ENCODE measurements around the gene DIDO1.
A peak's percentile ranks its signal among the peaks of the same experiment; 100 is the strongest.

Gene DIDO1

GRCh38 chr20:62952373-62952967 is 26.2 kb upstream of the DIDO1 start, which contains the start of gene SLC17A9:
Gene SLC17A9, plus strand, starts transcription at chr20:62952709. Its CDS starts 122 bp downstream, at chr20:62952831.
- DNase-seq (ENCODE audit: low read depth) = no peak
- H3K4me3 ChIP-seq (ENCODE audit: control insufficient read depth, low read depth, low read length) = peak within 1 kb of the TSS; percentile 71
- TF ChIP-seq CTCF (IDR thresholded peaks at IDR 0.05; ENCODE audit: control insufficient read depth, insufficient read depth, low read depth, low read length, missing control alignments) = peak; percentile 18

- DNase-seq (ENCODE audit: low read depth) = no peak
- no peak for TF ChIP-seq CTCF (IDR thresholded peaks at IDR 0.05; ENCODE audit: control insufficient read depth, insufficient read depth, low read depth, low read length, missing control alignments)
- peak overlapping the region; percentile 71 for H3K4me3 ChIP-seq (ENCODE audit: control insufficient read depth, low read depth, low read length)
These were observed 25.6 kb upstream of the DIDO1 start for GRCh38 chr20:62951896-62952372.

GRCh38 chr20:62951143-62951895 is 25.0 kb upstream of the DIDO1 start:
- TF ChIP-seq CTCF (IDR thresholded peaks at IDR 0.05; ENCODE audit: control insufficient read depth, insufficient read depth, low read depth, low read length, missing control alignments) = no peak
- no peak for DNase-seq (ENCODE audit: low read depth)
- H3K4me3 ChIP-seq (ENCODE audit: control insufficient read depth, low read depth, low read length) = no peak overlapping the region

GRCh38 chr20:62950741-62951140 is 24.4 kb upstream of the DIDO1 start:
- H3K4me3 ChIP-seq (ENCODE audit: control insufficient read depth, low read depth, low read length) = no peak overlapping the region
- no peak for TF ChIP-seq CTCF (IDR thresholded peaks at IDR 0.05; ENCODE audit: control insufficient read depth, insufficient read depth, low read depth, low read length, missing control alignments)
- DNase-seq (ENCODE audit: low read depth) = no peak

- H3K4me3 ChIP-seq (ENCODE audit: control insufficient read depth, low read depth, low read length) = no peak overlapping the region
- no peak for DNase-seq (ENCODE audit: low read depth)
- TF ChIP-seq CTCF (IDR thresholded peaks at IDR 0.05; ENCODE audit: control insufficient read depth, insufficient read depth, low read depth, low read length, missing control alignments) = no peak
These were observed 23.7 kb upstream of the DIDO1 start for GRCh38 chr20:62949962-62950361.

- no peak for TF ChIP-seq CTCF (IDR thresholded peaks at IDR 0.05; ENCODE audit: control insufficient read depth, insufficient read depth, low read depth, low read length, missing control alignments)
- no peak overlapping the region for H3K4me3 ChIP-seq (ENCODE audit: control insufficient read depth, low read depth, low read length)
- no peak for DNase-seq (ENCODE audit: low read depth)
These were observed 23.0 kb upstream of the DIDO1 start for GRCh38 chr20:62949153-62949821.

Data from AG09309 (cell line).